B cell (primary cell): Measurements from ENCODE around the gene PLEKHB1. TPM values are rescaled to one million over a fixed set of nuclear protein-coding genes. Genes with fewer than 3 reads are reported as not detected.
A peak's percentile ranks its signal among the peaks of the same experiment; 100 is the strongest.

Experiments
- ATAC-seq: fragments of 200-7000 bp; cut with Tn5 transposase; one replicate; pipeline ENCODE4 v1.10.0; 2021; ENCODE audit warnings: low read depth, mild to moderate bottlenecking, moderate number of reproducible peaks, moderate library complexity
- CTCF ChIA-PET: fragments of 350-600 bp; sonication (Branson Sonifier 250); formaldehyde crosslinking; loops from one replicate; lab custom pipeline; 2021; ENCODE audit warnings: antibody characterized with exemption, inconsistent platforms; lab: Charles Lee
- POLR2A ChIA-PET: fragments of 350-600 bp; sonication (Branson Sonifier 250); formaldehyde crosslinking; loops from one replicate; lab custom pipeline; 2021; ENCODE audit warnings: antibody characterized with exemption; lab: Charles Lee
- DNase-seq: peaks from one replicate; pipeline ENCODE4 v3.0.0; 2013
- H2AFZ ChIP-seq: 2 replicates; pipeline ENCODE4 v1.6.1; 2012; ENCODE audit warnings: mild to moderate bottlenecking, low read depth, low read length; ENCODE audit not compliant: insufficient read depth, poor library complexity, severe bottlenecking
- H3K27ac ChIP-seq, 2 donors: 1 replicate in 1 of 2; 2 replicates in 1 of 2; pipeline ENCODE4 v1.5.1; 2012 to 2013; ENCODE audit warnings: low read length in 2 of 2, mild to moderate bottlenecking in 2 of 2, moderate library complexity in 1 of 2
- H3K27me3 ChIP-seq, 4 experiments: fragments of 200-600 bp in 1 of 4; sonication (generic) in 1 of 4; replicated peaks in 1 of 4; 1 replicate in 2 of 4; 2 replicates in 2 of 4; pipeline versions ENCODE4 v1.6.1 to v1.7.0; 2013 to 2016; ENCODE audit warnings: low read length in 3 of 4, mild to moderate bottlenecking in 2 of 4, mixed read lengths in 1 of 4, moderate library complexity in 1 of 4; ENCODE audit not compliant: insufficient read depth in 4 of 4, control insufficient read depth in 3 of 4; ENCODE audit errors: control extremely low read depth in 1 of 4
- H3K36me3 ChIP-seq, 2 experiments: replicated peaks in 1 of 2; 1 replicate in 1 of 2; 2 replicates in 1 of 2; pipeline versions ENCODE4 v1.6.1 to v1.7.1; 2013; ENCODE audit warnings: low read length in 1 of 2; ENCODE audit not compliant: insufficient read depth in 2 of 2, control insufficient read depth in 1 of 2; ENCODE audit errors: control extremely low read depth in 1 of 2, extremely low read depth in 1 of 2
- H3K4me1 ChIP-seq, 2 donors: fragments of 200-600 bp in 1 of 2; sonication (generic) in 1 of 2; 1 replicate in 1 of 2; 2 replicates in 1 of 2; pipeline versions ENCODE4 v1.5.1 to v1.6.1; 2013 to 2017; ENCODE audit warnings: low read length in 2 of 2; ENCODE audit not compliant: control insufficient read depth in 2 of 2, insufficient read depth in 2 of 2
- H3K4me2 ChIP-seq: replicated peaks from 2 replicates; pipeline ENCODE3; 2012; ENCODE audit warnings: mild to moderate bottlenecking, low read depth, low read length; ENCODE audit not compliant: poor library complexity, severe bottlenecking
- H3K4me3 ChIP-seq, 5 experiments: fragments of 200-600 bp in 1 of 5; sonication (generic) in 1 of 5; 1 replicate in 3 of 5; 2 replicates in 2 of 5; pipeline versions ENCODE4 v1.5.1 to v1.7.0; 2011 to 2016; ENCODE audit warnings: low read length in 4 of 5, mild to moderate bottlenecking in 4 of 5, low read depth in 2 of 5, control low read depth in 1 of 5, moderate library complexity in 1 of 5; ENCODE audit not compliant: insufficient read depth in 1 of 5; ENCODE audit errors: control extremely low read depth in 1 of 5, extremely low read depth in 1 of 5
- H3K79me2 ChIP-seq: fragments of 200-600 bp; sonication (generic); one replicate; pipeline ENCODE4 v1.6.0; 2016; ENCODE audit warnings: low read length; ENCODE audit not compliant: control insufficient read depth, insufficient read depth
- H3K9ac ChIP-seq: fragments of 200-600 bp; sonication (generic); 2 replicates; pipeline ENCODE4 v1.6.1; 2017; ENCODE audit warnings: mild to moderate bottlenecking, low read length, moderate library complexity
- H3K9me3 ChIP-seq, 3 donors: one replicate each; pipeline versions ENCODE4 v1.6.1 to v1.7.1; 2013; ENCODE audit warnings: low read length in 2 of 3; ENCODE audit not compliant: control insufficient read depth in 2 of 3, insufficient read depth in 1 of 3; ENCODE audit errors: control extremely low read depth in 1 of 3
- H4K20me1 ChIP-seq: 2 replicates; pipeline ENCODE4 v1.6.0; 2012; ENCODE audit warnings: mild to moderate bottlenecking, low read length; ENCODE audit not compliant: insufficient read depth, control insufficient read depth, poor library complexity, severe bottlenecking
- H3K27ac Mint-ChIP-seq: one replicate; pipeline ENCODE4 v1.8.0; 2021; ENCODE audit warnings: mixed read lengths
- H3K27me3 Mint-ChIP-seq: one replicate; pipeline ENCODE4 v1.8.0; 2021; ENCODE audit warnings: mixed read lengths
- H3K4me1 Mint-ChIP-seq: one replicate; pipeline ENCODE4 v1.8.0; 2021; ENCODE audit warnings: mixed read lengths
- H3K4me3 Mint-ChIP-seq: one replicate; pipeline ENCODE4 v1.8.0; 2021; ENCODE audit warnings: mixed read lengths
- H3K9me3 Mint-ChIP-seq: one replicate; pipeline ENCODE4 v1.8.0; 2022; ENCODE audit warnings: mixed read lengths; ENCODE audit not compliant: insufficient read depth
- CTCF ChIP-seq: fragments of 200-600 bp; IDR thresholded peaks from one replicate; pipeline ENCODE4 v1.8.0; 2022; ENCODE audit warnings: antibody characterized with exemption, mild to moderate bottlenecking
- EZH2 ChIP-seq: IDR thresholded peaks from 2 replicates; pipeline ENCODE4 v1.6.1; 2012; ENCODE audit warnings: borderline replicate concordance, low read depth, mild to moderate bottlenecking, moderate library complexity, low read length; ENCODE audit not compliant: insufficient read depth, poor library complexity, severe bottlenecking
- WGBS: methylation state at CpG from one replicate; pipeline ENCODE4 v1.1.5; 2013; ENCODE audit warnings: missing lambda C conversion rate; ENCODE audit not compliant: insufficient coverage; 5-methylcytosine and 5-hydroxymethylcytosine counted together
- intact Hi-C: fragments of 100-400 bp; cut with micrococcal nuclease; formaldehyde crosslinking; loops from one replicate; pipeline ENCODE4 v1.10.0; 2022
- polyA plus RNA-seq: library from polyadenylated mRNA; depleted of rRNA; stranded (reverse); fragments of >200 nt; gene quantifications from 2 replicates; pipeline ENCODE4 v1.2.3, GENCODE V29; 2012
- total RNA-seq, 2 donors: library from RNA; stranded (reverse); fragments of 120-200 nt in 1 of 2; gene quantifications; 1 replicate in 1 of 2; 2 replicates in 1 of 2; pipeline versions ENCODE4 v1.2.3 to v1.2.4, GENCODE V29; 2013 to 2022

The PLEKHB1 gene
- total and polyA plus RNA-seq, 2 donors (not counting 1 experiment from before 2014, with no cell fraction given), result 13.8 to 16.7 TPM

GRCh38 chr11:73598719-73599379 is 47.5 kb upstream of the PLEKHB1 start:
- peaks cover 29% of the 10 kb centered on the region for H3K4me1 Mint-ChIP-seq

More at GRCh38 chr11:73598719-73599379, 47.5 kb upstream of the PLEKHB1 start:
- Histone ChIP-seq H2AFZ (peak overlapping the region; percentile 90), H3K36me3 (no peaks in the 10 kb centered on the region), H3K27me3 (no peaks in the 10 kb centered on the region), H3K27ac (peak overlapping the region; percentile 77 to 78), H3K9me3 (no peaks in the 10 kb centered on the region), H3K4me3 (peak overlapping the region; percentile 68 to 91 (median 71)), H3K79me2 (peaks cover 16% of the 10 kb centered on the region), H4K20me1 (no peaks in the 10 kb centered on the region), H3K4me2 (peak overlapping the region; percentile 90), H3K4me1 (peaks cover 8 to 15% of the 10 kb centered on the region in 2 donors), H3K9ac (peak overlapping the region; percentile 75)
- H3K9me3 Mint-ChIP-seq, result no peaks in the 10 kb centered on the region
- ATAC-seq (no peak), DNase-seq (no peak)
- H3K27ac Mint-ChIP-seq, result peak overlapping the region; percentile 92
- no peaks in the 10 kb centered on the region for H3K27me3 Mint-ChIP-seq
- peak overlapping the region; percentile 91 for H3K4me3 Mint-ChIP-seq
- TF ChIP-seq EZH2, result no peak
- no peak for TF ChIP-seq CTCF
- WGBS, result 38% methylated on average over 14 of the region's 20 CpGs
- POLR2A ChIA-PET, result interaction anchor here (0.6 to 1.0 kb wide), 7 partner anchors 22 to 876 kb away, joined by 3 to 11 read pairs (median 6); no protein-coding TSS in a partner anchor
- CTCF ChIA-PET, result interaction anchor here (0.7 to 1.8 kb wide), 6 partner anchors 26 to 248 kb away, joined by 3 to 7 read pairs (median 5); no protein-coding TSS in a partner anchor
- intact Hi-C loops, result loop anchor here (1.0 to 10.0 kb wide), 8 partner anchors 26 to 1812 kb away; partner anchors contain the start of genes INPPL1, RAB6A and RNF169
